Neural progenitor cell (in vitro differentiated cells): ENCODE measurements around the gene RAI14. TPM values are rescaled to one million over a fixed set of nuclear protein-coding genes. Genes with fewer than 3 reads are reported as not detected.

Experiments used
- DNase-seq: peaks from one replicate; pipeline ENCODE4 v3.0.0-alpha.2; 2016; ENCODE audit warnings: low spot score
- H2AFZ ChIP-seq: fragments of 200-600 bp; sonication (generic); replicated peaks from 2 replicates; pipeline ENCODE4 v1.6.1; 2016; ENCODE audit warnings: antibody characterized with exemption
- H3F3A ChIP-seq: fragments of 200-600 bp; sonication (generic); 2 replicates; pipeline ENCODE4 v1.6.1; 2016; ENCODE audit warnings: antibody characterized with exemption, low read depth
- H3K27ac ChIP-seq: fragments of 200-600 bp; sonication (generic); 2 replicates; pipeline ENCODE4 v1.5.1; 2016; ENCODE audit warnings: mild to moderate bottlenecking
- H3K27me3 ChIP-seq: fragments of 200-600 bp; sonication (generic); 2 replicates; pipeline ENCODE4 v1.6.1; 2016; ENCODE audit warnings: mild to moderate bottlenecking, moderate library complexity
- H3K36me3 ChIP-seq: fragments of 200-600 bp; sonication (generic); 2 replicates; pipeline ENCODE4 v1.5.1; 2016
- H3K4me1 ChIP-seq: fragments of 200-600 bp; sonication (generic); 2 replicates; pipeline ENCODE4 v1.6.1; 2016; ENCODE audit warnings: mixed run types
- H3K4me2 ChIP-seq: fragments of 200-600 bp; sonication (generic); 2 replicates; pipeline ENCODE4 v1.6.1; 2016
- H3K4me3 ChIP-seq: fragments of 200-600 bp; sonication (generic); 2 replicates; pipeline ENCODE4 v1.5.1; 2016
- H3K79me2 ChIP-seq: fragments of 200-600 bp; sonication (generic); 2 replicates; pipeline ENCODE4 v1.6.1; 2016; ENCODE audit warnings: low read depth
- H3K9ac ChIP-seq: fragments of 200-600 bp; sonication (generic); 2 replicates; pipeline ENCODE4 v1.6.1; 2016
- H3K9me3 ChIP-seq: fragments of 200-600 bp; sonication (generic); 2 replicates; pipeline ENCODE4 v1.5.1; 2016; ENCODE audit warnings: low read depth
- H4K20me1 ChIP-seq: fragments of 200-600 bp; sonication (generic); 2 replicates; pipeline ENCODE4 v1.6.1; 2016; ENCODE audit warnings: low read depth
- H3K27ac Mint-ChIP-seq: 3 replicates; pipeline ENCODE4 v1.8.0; 2021; ENCODE audit warnings: mixed read lengths
- H3K27me3 Mint-ChIP-seq: 2 replicates; pipeline ENCODE4 v1.8.0; 2022; ENCODE audit warnings: low read depth, mild to moderate bottlenecking, inconsistent platforms, moderate library complexity, mixed read lengths; ENCODE audit not compliant: insufficient read depth
- H3K36me3 Mint-ChIP-seq: 3 replicates; pipeline ENCODE4 v1.8.0; 2021; ENCODE audit warnings: mixed read lengths
- H3K4me1 Mint-ChIP-seq: 3 replicates; pipeline ENCODE4 v1.8.0; 2021; ENCODE audit warnings: mixed read lengths
- H3K4me3 Mint-ChIP-seq: 3 replicates; pipeline ENCODE4 v1.8.0; 2021; ENCODE audit warnings: mild to moderate bottlenecking, moderate library complexity, mixed read lengths
- H3K9me3 Mint-ChIP-seq: 3 replicates; pipeline ENCODE4 v1.8.0; 2020; ENCODE audit warnings: mixed read lengths
- EZH2 ChIP-seq: fragments of 200-600 bp; sonication (generic); IDR thresholded peaks from 2 replicates; pipeline ENCODE4 v1.6.1; 2017; ENCODE audit warnings: antibody characterized with exemption, mild to moderate bottlenecking, moderate library complexity
- EZH2phosphoT487 ChIP-seq: fragments of 200-600 bp; sonication (generic); IDR thresholded peaks from 2 replicates; pipeline ENCODE4 v1.6.1; 2017; ENCODE audit warnings: antibody characterized with exemption
- total RNA-seq: library from RNA; depleted of rRNA; stranded (reverse); fragments of >200 nt; gene quantifications from 2 replicates; pipeline ENCODE4 v1.2.3, GENCODE V29; 2015; ENCODE audit warnings: low replicate concordance
- TF ChIP-seq, protein P1 (sequence below): fragments of 200-600 bp; sonication (generic); IDR thresholded peaks from 2 replicates; pipeline ENCODE4 v1.5.1; 2017; ENCODE audit warnings: antibody characterized with exemption, mild to moderate bottlenecking

RAI14 gene
- total RNA-seq, 1 donor from 2014 or later, result 54.6 TPM

DNA sequence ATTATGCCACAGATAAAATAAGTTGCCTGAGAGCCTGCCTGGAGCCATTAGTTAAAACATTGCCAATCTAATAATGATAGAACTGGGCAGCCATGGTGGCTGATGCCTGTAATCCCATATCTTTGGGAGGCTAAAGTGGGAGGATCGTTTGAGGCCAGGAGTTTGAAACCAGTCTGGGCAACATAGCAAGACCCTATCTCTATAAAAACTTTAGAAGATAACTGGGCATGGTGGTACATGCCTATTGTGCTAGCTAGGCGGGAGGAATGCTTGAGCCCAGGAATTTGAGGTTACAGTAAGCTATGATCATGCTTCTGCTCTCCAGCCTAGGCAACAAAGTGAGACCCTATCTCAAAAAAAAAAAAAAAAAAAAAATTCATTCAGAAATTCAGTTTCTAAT, 52.6 kb downstream of the RAI14 start:
- Mint-ChIP-seq H3K27ac (no peak overlapping the region), H3K9me3 (no peaks in the 10 kb centered on the region), H3K27me3 (peaks cover 2% of the 10 kb centered on the region), H3K36me3 (peaks cover 24% of the 10 kb centered on the region), H3K4me1 (peaks cover 20% of the 10 kb centered on the region), H3K4me3 (no peak overlapping the region)
- Histone ChIP-seq H3K4me3 (no peak overlapping the region), H3K27me3 (no peaks in the 10 kb centered on the region), H3K79me2 (peaks cover 74% of the 10 kb centered on the region), H3K4me2 (no peak overlapping the region), H3F3A (peaks cover 3% of the 10 kb centered on the region), H3K27ac (no peak overlapping the region), H3K4me1 (peaks cover 8% of the 10 kb centered on the region), H2AFZ (no peak overlapping the region), H3K36me3 (no peaks in the 10 kb centered on the region), H3K9ac (no peak overlapping the region), H4K20me1 (peaks cover 15% of the 10 kb centered on the region), H3K9me3 (no peaks in the 10 kb centered on the region)
- TF ChIP-seq EZH2 (no peak), EZH2phosphoT487 (no peak)
- TF ChIP-seq, protein P1, sequence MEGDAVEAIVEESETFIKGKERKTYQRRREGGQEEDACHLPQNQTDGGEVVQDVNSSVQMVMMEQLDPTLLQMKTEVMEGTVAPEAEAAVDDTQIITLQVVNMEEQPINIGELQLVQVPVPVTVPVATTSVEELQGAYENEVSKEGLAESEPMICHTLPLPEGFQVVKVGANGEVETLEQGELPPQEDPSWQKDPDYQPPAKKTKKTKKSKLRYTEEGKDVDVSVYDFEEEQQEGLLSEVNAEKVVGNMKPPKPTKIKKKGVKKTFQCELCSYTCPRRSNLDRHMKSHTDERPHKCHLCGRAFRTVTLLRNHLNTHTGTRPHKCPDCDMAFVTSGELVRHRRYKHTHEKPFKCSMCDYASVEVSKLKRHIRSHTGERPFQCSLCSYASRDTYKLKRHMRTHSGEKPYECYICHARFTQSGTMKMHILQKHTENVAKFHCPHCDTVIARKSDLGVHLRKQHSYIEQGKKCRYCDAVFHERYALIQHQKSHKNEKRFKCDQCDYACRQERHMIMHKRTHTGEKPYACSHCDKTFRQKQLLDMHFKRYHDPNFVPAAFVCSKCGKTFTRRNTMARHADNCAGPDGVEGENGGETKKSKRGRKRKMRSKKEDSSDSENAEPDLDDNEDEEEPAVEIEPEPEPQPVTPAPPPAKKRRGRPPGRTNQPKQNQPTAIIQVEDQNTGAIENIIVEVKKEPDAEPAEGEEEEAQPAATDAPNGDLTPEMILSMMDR, result no peak
- DNase-seq, result no peak

DNA sequence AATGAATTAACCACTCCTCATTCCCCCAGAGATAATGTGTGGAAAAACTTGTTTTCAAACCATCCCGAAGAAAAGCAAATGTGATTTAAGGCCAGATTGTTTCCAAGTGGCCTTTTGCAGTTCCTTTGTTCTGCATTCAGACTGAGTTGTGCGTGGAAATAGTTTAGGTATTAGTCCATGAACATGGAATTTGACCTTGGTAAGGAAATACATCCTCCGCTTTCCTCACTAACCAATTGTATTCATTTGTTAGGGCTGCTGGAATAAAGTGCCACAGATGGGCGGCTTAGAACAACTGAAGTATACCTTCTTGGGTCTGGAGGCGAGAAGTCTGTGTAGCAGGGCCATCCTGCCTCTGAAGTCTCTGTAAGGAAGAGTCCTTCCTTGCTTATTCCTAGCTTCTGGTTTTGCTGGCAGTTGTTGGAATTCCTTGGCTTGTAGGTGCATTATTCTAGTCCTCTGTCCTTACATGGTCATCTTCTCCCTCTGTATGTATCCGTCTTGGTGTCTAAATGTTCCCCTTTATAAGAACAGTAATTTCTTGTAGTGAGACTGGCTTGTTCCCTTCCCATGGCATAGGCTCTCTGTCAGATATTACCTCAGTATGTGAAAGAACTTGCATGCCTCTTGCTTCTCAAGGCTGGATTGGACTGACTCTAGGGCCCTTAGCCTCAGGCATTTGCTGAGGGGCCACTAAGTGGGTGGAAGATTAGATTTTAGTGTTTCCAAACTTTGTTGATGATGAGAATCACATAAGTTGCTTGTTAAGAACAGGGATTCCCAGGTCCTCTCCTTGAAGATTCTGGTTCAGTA, 53.9 kb downstream of the RAI14 start:
- Mint-ChIP-seq H3K4me3 (no peak overlapping the region), H3K27me3 (peaks cover 2% of the 10 kb centered on the region), H3K27ac (peak overlapping the region; percentile 28), H3K36me3 (peaks cover 27% of the 10 kb centered on the region), H3K4me1 (peaks cover 12% of the 10 kb centered on the region), H3K9me3 (no peaks in the 10 kb centered on the region)
- Histone ChIP-seq H3K9me3 (no peaks in the 10 kb centered on the region), H3K79me2 (peaks cover 72% of the 10 kb centered on the region), H2AFZ (no peak overlapping the region), H3K36me3 (no peaks in the 10 kb centered on the region), H3F3A (no peaks in the 10 kb centered on the region), H3K4me1 (no peaks in the 10 kb centered on the region), H3K4me3 (no peak overlapping the region), H3K27me3 (no peaks in the 10 kb centered on the region), H3K4me2 (no peak overlapping the region), H3K27ac (no peak overlapping the region), H4K20me1 (peaks cover 6% of the 10 kb centered on the region), H3K9ac (no peak overlapping the region)
- TF ChIP-seq, protein P1, result no peak
- no peak for TF ChIP-seq EZH2
- no peak for TF ChIP-seq EZH2phosphoT487
- no peak for DNase-seq

DNA sequence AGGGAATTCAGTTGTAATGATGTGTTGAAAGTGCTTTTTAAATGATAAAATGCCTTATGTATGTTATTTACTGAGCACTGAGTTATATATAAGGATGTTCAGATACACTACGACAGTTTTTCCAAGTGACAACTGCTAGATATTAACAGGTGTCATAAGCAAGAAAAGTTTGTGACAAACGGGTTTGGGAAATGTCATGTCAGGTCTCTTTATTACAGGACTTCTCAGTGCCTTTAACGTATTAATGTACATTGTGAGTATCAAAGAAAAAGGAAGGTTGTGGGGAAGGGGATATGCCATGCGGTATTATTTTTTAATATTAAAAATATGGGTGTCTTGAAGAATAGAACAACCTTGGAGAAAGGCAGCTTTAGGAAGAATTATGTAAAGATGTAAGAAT, 56.4 kb downstream of the RAI14 start:
- no peak overlapping the region for H3K4me3 ChIP-seq
- H3K4me1 ChIP-seq, result peaks cover 10% of the 10 kb centered on the region
- peaks cover 58% of the 10 kb centered on the region for H3K79me2 ChIP-seq
- Mint-ChIP-seq H3K27ac (no peak overlapping the region), H3K4me1 (peaks cover 20% of the 10 kb centered on the region), H3K27me3 (peaks cover 2% of the 10 kb centered on the region), H3K36me3 (peaks cover 34% of the 10 kb centered on the region), H3K4me3 (no peak overlapping the region), H3K9me3 (no peaks in the 10 kb centered on the region)
- TF ChIP-seq EZH2phosphoT487, result no peak
- no peaks in the 10 kb centered on the region for H3K9me3 ChIP-seq
- no peak overlapping the region for H2AFZ ChIP-seq
- no peak overlapping the region for H3K9ac ChIP-seq
- no peaks in the 10 kb centered on the region for H3K36me3 ChIP-seq
- H4K20me1 ChIP-seq, result peaks cover 8% of the 10 kb centered on the region
- no peaks in the 10 kb centered on the region for H3F3A ChIP-seq
- no peak overlapping the region for H3K4me2 ChIP-seq
- H3K27ac ChIP-seq, result no peak overlapping the region
- DNase-seq, result no peak
- no peaks in the 10 kb centered on the region for H3K27me3 ChIP-seq

DNA sequence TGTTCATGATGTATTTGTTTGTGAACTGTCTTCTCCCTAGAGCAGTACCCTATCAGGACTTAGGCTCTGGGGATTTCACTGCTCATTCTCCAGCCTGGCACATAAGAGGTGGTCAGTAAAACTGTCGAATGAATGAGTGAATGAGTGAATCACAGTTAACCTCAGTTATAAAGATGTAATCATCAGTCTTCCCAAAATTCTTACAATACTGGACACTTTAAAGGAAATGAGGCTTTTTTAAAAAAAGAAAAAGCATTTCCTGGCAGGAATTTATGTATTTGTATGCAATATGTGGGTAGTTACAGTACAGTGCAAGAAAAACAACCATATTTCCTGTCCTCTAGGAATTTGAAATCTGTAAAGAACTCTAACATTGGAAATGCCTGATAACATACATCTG, 59.6 kb downstream of the RAI14 start:
- Mint-ChIP-seq H3K9me3 (no peaks in the 10 kb centered on the region), H3K27me3 (no peaks in the 10 kb centered on the region), H3K36me3 (peaks cover 33% of the 10 kb centered on the region), H3K4me1 (peaks cover 26% of the 10 kb centered on the region), H3K4me3 (no peak overlapping the region), H3K27ac (no peak overlapping the region)
- Histone ChIP-seq H3K27ac (no peak overlapping the region), H3K4me1 (peaks cover 15% of the 10 kb centered on the region), H4K20me1 (peaks cover 20% of the 10 kb centered on the region), H3K27me3 (no peaks in the 10 kb centered on the region), H3K4me3 (no peak overlapping the region), H3K79me2 (peaks cover 57% of the 10 kb centered on the region), H3F3A (no peaks in the 10 kb centered on the region), H3K36me3 (no peaks in the 10 kb centered on the region), H3K4me2 (no peak overlapping the region), H3K9ac (no peak overlapping the region), H3K9me3 (no peaks in the 10 kb centered on the region), H2AFZ (no peak overlapping the region)
- no peak for DNase-seq
- TF ChIP-seq EZH2, result no peak
- TF ChIP-seq, protein P1, result no peak
- no peak for TF ChIP-seq EZH2phosphoT487
